NCI-H1105 (cell line): ENCODE measurements around the gene PTGER4.
"Not testable (repeated sequence)": the region's sequence is repeated elsewhere in the genome, so short reads cannot be mapped to it uniquely, and the experiment has no call there.

Source experiments
- DNase-seq: peaks from one replicate; lab custom pipeline; 2025; lab: John Stamatoyannopoulos, UW

The PTGER4 gene

GRCh38 chr5:40679913-40680681, at the start of gene PTGER4:
PTGER4 (plus strand) TSS chr5:40679915; CDS start chr5:40680994, 1,079 bp downstream.
- no peak for DNase-seq

DNA sequence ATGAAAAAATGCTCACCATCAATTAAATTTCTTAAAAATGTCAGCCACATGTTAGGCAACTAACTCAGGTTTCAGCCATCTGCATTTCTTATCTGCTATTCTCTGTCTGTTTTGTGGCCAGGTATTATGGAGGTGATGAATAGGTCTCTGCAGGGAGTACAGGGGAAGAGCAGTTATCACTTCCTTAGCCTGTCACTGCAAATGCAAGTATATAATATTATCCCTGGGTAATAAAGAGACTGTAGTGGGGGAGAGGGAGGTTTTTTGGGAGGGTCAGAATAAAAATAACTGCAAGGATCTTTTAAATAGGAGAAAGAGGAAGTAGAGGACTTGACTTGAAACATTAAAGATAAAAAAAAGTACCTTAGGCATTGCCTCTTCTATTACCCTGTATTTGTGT, 49.6 kb upstream of the PTGER4 start:
- no peak for DNase-seq

DNA sequence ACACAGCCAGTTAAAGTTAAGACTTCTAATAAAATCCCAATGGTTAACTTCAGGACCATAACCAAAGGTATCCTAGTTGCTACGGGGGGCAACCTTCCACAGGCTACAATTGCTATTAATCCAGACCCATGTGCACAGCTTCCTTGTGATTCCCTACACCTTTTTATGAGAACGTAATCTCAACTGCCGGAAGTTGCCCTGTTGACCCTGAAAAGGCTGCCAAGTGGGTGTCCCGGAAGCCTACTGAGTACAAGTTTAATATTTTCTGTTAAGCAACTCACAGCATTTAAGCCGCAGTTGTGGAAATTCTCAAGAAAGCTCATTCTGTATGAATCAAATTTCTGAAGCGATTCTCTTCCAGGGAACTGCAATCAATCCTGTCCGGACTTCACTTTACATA, 48.5 kb upstream of the PTGER4 start:
- DNase-seq, result no peak

- DNase-seq, result no peak
These were observed 45.6 kb upstream of the PTGER4 start for GRCh38 chr5:40634154-40634553.

DNA sequence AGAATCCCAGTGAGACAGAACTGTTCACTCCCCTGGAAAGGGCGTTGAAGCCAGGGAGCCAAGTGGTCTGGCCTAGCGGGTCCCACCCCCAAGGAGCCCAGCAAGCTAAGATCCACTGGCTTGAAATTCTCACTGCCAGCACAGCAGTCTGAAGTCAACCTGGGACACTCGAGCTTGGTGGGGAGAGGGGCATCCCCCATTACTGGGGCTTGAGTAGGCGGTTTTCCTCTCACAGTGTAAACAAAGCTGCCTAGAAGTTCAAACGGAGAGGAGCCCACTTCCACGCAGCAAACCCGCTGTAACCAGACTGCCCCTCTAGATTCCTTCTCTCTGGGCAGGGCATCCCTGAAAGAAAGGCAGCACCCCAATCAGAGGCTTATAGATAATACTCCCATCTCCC, 45.1 kb upstream of the PTGER4 start:
- DNase-seq, result no peak

- DNase-seq, result not testable (repeated sequence)
These were observed 40.2 kb upstream of the PTGER4 start for GRCh38 chr5:40639531-40639930.

- no peak for DNase-seq
These were observed 33.4 kb upstream of the PTGER4 start for GRCh38 chr5:40646266-40646665.

DNA sequence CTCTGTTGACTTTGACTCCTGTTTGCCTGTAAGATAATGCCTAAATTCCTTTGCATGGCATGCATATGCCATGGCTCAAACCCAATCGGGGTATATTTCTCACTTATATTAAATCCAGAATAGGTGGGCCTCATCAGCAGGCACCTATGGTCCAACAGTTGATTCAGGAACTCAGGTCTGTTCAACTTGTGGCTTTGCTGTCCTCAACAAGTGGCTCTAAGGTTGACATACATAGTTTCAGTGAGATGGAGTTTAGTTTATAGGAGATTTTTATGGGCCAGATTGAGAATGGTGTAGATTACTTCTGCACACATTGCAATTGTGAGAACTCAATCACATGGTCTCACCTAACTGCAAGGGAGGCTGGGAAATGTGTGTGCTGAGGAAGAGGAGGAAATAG, 31.6 kb upstream of the PTGER4 start:
- DNase-seq, result no peak

- DNase-seq, result no peak
These were observed 30.2 kb upstream of the PTGER4 start for GRCh38 chr5:40649463-40650030.

- no peak for DNase-seq
These were observed 28.5 kb upstream of the PTGER4 start for GRCh38 chr5:40651201-40651600.

DNA sequence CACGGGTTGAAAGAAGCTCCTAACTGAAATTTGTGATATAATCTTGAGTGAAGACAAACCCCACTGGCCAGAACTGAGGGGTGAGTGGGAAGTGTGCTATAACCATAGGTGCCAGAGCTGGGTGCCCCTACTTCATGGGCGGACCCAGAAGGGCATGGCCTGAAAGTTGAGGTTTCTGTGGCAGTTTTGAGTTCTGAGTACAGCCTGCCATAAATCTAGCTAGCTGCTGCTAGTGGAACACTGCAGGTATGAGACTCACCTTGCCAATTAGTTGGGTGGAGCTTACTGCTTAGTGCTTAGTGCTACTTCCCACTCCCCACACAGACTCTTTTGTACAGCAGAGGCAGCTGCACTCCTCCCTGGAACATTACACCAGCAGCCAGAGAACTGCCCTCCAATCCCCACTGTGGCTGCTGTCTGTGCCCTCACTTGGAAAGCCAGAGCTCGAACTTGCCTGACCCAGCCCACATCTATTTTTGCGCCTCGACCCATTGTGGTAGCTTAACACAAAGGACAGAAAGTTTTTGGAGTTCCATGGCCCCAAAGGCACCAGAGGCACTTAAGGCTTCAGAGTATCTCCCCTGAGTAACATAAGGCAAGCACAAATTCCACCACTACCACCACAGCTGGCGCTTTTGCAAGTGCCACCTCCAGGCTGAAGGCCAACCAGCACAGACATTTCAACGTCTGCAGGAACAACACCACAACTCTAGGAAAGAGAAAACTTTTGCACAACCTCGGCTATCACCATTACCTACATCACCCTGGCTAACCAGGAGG, 27.1 kb upstream of the PTGER4 start:
- DNase-seq, result no peak

- DNase-seq, result no peak
These were observed 26.3 kb upstream of the PTGER4 start for GRCh38 chr5:40653221-40654022.

GRCh38 chr5:40654377-40654991, 25.2 kb upstream of the PTGER4 start:
- no peak for DNase-seq

DNA sequence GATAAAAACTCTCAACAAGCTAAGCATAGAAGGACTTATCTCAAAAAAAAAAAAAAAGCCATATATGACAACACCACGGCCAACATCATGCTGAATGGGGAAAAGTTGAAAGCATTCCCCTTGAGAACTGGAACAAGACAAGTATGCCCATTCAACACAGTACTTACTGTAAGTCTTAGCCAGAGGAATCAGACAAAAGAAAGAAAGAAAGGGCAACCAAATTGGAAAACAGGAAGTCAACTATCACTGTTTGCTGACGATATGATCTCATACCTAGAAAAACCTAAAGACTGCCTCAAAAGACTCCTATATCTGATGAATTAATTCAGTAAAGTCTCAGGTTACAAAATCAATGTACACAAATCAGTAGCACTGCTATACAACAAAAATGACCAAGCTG, 24.6 kb upstream of the PTGER4 start:
- DNase-seq, result no peak

DNA sequence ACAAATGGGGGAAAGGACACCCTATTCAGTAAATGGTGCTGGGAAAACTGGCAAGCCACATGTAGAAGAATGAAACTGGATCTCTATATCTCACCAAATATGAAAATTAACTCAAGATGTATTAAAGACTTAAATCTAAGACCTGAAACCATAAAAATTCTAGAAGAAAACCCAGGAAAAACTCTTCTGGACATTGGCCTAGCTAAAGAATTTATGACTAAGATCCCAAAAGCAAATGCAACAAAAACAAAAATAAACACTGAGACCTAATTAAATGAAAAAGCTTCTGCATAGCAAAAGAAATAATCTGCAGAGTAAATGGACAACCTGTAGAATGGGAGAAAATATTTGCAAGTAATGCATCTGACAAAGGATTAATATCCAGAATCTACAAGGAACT, 23.6 kb upstream of the PTGER4 start:
- DNase-seq, result not testable (repeated sequence)

DNA sequence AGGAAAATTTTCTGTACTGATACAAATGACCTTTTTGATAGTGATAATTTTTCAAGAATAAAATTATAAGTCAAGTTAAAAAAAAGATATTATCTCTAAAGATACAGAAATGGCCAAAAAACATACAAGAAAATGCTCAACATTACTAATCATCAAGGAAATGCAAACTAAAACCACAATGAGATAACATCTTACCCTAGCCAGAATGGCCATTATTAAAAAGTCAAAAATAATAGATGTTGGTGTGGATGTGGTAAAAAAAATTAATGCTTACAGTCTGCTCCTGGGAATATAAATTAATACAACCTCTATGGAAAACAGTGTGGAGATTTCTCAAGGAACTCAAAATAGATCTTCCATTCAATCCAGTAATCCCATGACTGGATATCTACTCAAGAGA, 22.9 kb upstream of the PTGER4 start:
- no peak for DNase-seq

GRCh38 chr5:40660751-40661150, 19.0 kb upstream of the PTGER4 start:
- DNase-seq, result no peak

- DNase-seq, result no peak
These were observed 13.9 kb upstream of the PTGER4 start for GRCh38 chr5:40665635-40666298.

- no peak for DNase-seq
These were observed 13.1 kb upstream of the PTGER4 start for GRCh38 chr5:40666657-40667056.

DNA sequence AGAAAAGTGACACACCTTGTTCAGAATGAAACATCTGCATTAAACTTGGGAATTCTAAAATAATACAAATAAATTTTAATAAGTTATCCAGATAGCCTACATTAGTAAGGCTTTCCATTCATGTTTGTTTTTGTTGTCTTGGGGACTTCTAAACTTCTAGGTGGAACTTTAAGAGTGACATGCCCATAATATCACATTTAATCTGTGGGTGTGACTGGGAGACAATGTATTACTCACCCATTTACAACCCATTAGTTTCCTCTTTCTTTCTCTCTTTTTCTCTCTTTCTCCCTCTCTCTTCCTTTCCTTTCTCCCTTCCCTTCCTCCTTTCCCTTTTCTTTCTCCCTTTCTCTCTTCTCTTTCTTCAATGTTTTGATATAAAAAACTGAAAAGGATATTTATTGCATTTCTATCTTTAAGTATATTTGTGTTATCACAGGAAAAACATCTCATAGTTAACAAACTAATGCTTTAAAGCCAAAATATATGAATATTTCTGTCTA, 12.5 kb upstream of the PTGER4 start:
- no peak for DNase-seq
